Measurements from ENCODE around the gene ALS2CL.

GRCh38 chr3:46699676-46700523 lies 6.4 kb upstream of the ALS2CL start:
- TF ChIP-seq CTCF (IDR thresholded peaks at IDR 0.05; ENCODE audit: borderline replicate concordance, extremely low read depth, low read length, poor library complexity, severe bottlenecking) (no peak), EZH2 (IDR thresholded peaks at IDR 0.05; ENCODE audit: borderline replicate concordance, low read depth, low read length, severe bottlenecking) (no peak)
